GM21526 (cell line): ENCODE results near the gene CLTB.

Experiments
- ATAC-seq: cut with Tn5 transposase; IDR thresholded peaks from one replicate; pipeline ENCODE4 v1.9.1; 2021; ENCODE audit warnings: moderate library complexity; ENCODE audit not compliant: unreplicated experiment, low FRiP score

Gene CLTB

GRCh38 chr5:176406436-176407052, 9.8 kb downstream of the CLTB start:
- no peak for ATAC-seq

GRCh38 chr5:176405656-176406435, 10.5 kb downstream of the CLTB start:
- no peak for ATAC-seq

GRCh38 chr5:176401281-176402205, 14.8 kb downstream of the CLTB start:
- no peak for ATAC-seq

- ATAC-seq = no peak
These were observed 15.8 kb downstream of the CLTB start for GRCh38 chr5:176400382-176401156.

GRCh38 chr5:176397736-176398420, 18.5 kb downstream of the CLTB start:
- no peak for ATAC-seq

- ATAC-seq = no peak
These were observed 20.0 kb downstream of the CLTB start for GRCh38 chr5:176396330-176396729.

GRCh38 chr5:176394881-176395675, 21.3 kb downstream of the CLTB start:
- no peak for ATAC-seq

- no peak for ATAC-seq
These were observed 22.2 kb downstream of the CLTB start for GRCh38 chr5:176394096-176394495.

GRCh38 chr5:176392526-176392925, 23.8 kb downstream of the CLTB start:
- ATAC-seq = no peak

- no peak for ATAC-seq
These were observed 24.3 kb downstream of the CLTB start for GRCh38 chr5:176391999-176392398.

GRCh38 chr5:176391479-176391878, 24.9 kb downstream of the CLTB start:
- no peak for ATAC-seq

GRCh38 chr5:176389135-176390123, 26.9 kb downstream of the CLTB start:
- peak; percentile 35 for ATAC-seq

GRCh38 chr5:176388444-176389134, 27.8 kb downstream of the CLTB start, which contains the start of the genes HIGD2A and NOP16:
Gene HIGD2A (plus strand): TSS chr5:176388751. CDS start chr5:176388820, 69 bp downstream.
Gene NOP16 (minus strand): TSS chr5:176388598. CDS start chr5:176388539, 59 bp downstream.
- peak; percentile 81 for ATAC-seq

- peak; percentile 1 for ATAC-seq
These were observed 28.3 kb downstream of the CLTB start for GRCh38 chr5:176388003-176388443.

GRCh38 chr5:176387384-176387925, 28.9 kb downstream of the CLTB start:
- ATAC-seq = no peak

- no peak for ATAC-seq
These were observed 29.8 kb downstream of the CLTB start for GRCh38 chr5:176386491-176386890.

GRCh38 chr5:176384991-176385390, 31.3 kb downstream of the CLTB start:
- ATAC-seq = no peak
